Stimulated activated CD4-positive, alpha-beta T cell treated with anti-CD3 and anti-CD28 coated beads, Interleukin-1b, Interleukin-23, amount 100 ng/mL, for 48 hours (primary cell): Measurements from ENCODE around the gene SNCA.

ENCODE experiments used
- DNase-seq: peaks from one replicate; pipeline ENCODE4 v3.0.0-alpha.2; 2020

The SNCA gene

GRCh38 chr4:89836897-89837384 is at the start of gene SNCA:
Gene SNCA (minus strand): TSS chr4:89837161. CDS start chr4:89835667, 1,494 bp downstream.
- DNase-seq: peak; percentile 45

GRCh38 chr4:89879215-89879614 is 42.3 kb upstream of the SNCA start:
- DNase-seq: no peak

GRCh38 chr4:89878611-89879010 is 41.6 kb upstream of the SNCA start:
- DNase-seq: no peak

GRCh38 chr4:89876548-89876947 is 39.6 kb upstream of the SNCA start:
- DNase-seq: no peak

GRCh38 chr4:89871211-89871610 is 34.2 kb upstream of the SNCA start:
- no peak for DNase-seq

GRCh38 chr4:89868999-89869589 is 32.1 kb upstream of the SNCA start:
- DNase-seq: no peak

- no peak for DNase-seq
Measured at GRCh38 chr4:89868276-89868675, 31.3 kb upstream of the SNCA start.

- no peak for DNase-seq
Measured at GRCh38 chr4:89863533-89863932, 26.6 kb upstream of the SNCA start.

- no peak for DNase-seq
Measured at GRCh38 chr4:89860971-89861370, 24.0 kb upstream of the SNCA start.

GRCh38 chr4:89855236-89855635 is 18.3 kb upstream of the SNCA start:
- DNase-seq: no peak

- no peak for DNase-seq
Measured at GRCh38 chr4:89847571-89848325, 10.8 kb upstream of the SNCA start.

- DNase-seq: no peak
Measured at GRCh38 chr4:89839558-89839957, 2.6 kb upstream of the SNCA start.

GRCh38 chr4:89837993-89838390 is 1.0 kb upstream of the SNCA start:
- no peak for DNase-seq

- DNase-seq: no peak
Measured at GRCh38 chr4:89837385-89837992, 528 bp upstream of the SNCA start.

- DNase-seq: no peak
Measured at GRCh38 chr4:89836031-89836745, 773 bp downstream of the SNCA start.

- DNase-seq: no peak
Measured at GRCh38 chr4:89835413-89835812, 1.5 kb downstream of the SNCA start.

GRCh38 chr4:89834486-89835209 is 2.3 kb downstream of the SNCA start:
- no peak for DNase-seq

- peak; percentile 41 for DNase-seq
Measured at GRCh38 chr4:89829470-89830138, 7.4 kb downstream of the SNCA start.

GRCh38 chr4:89823416-89823815 is 13.5 kb downstream of the SNCA start:
- no peak for DNase-seq

GRCh38 chr4:89821612-89822011 is 15.3 kb downstream of the SNCA start:
- DNase-seq: no peak

- no peak for DNase-seq
Measured at GRCh38 chr4:89820010-89820409, 17.0 kb downstream of the SNCA start.

- no peak for DNase-seq
Measured at GRCh38 chr4:89814362-89814761, 22.6 kb downstream of the SNCA start.
